CD14-positive monocyte (primary cell): ENCODE data around the gene GRM5. TPM values are rescaled to one million over a fixed set of nuclear protein-coding genes. Genes with fewer than 3 reads are reported as not detected.

Experiments
- DNase-seq, 3 donors: peaks; one replicate each; pipeline ENCODE4 v3.0.0-alpha.2; 2011 to 2022
- H2AFZ ChIP-seq: 2 replicates; pipeline ENCODE4 v1.6.0; 2012; ENCODE audit warnings: mild to moderate bottlenecking, low read depth, low read length, inconsistent platforms; ENCODE audit not compliant: insufficient read depth, poor library complexity, severe bottlenecking
- H3K27ac ChIP-seq, 2 donors: 1 replicate in 1 of 2; 2 replicates in 1 of 2; pipeline ENCODE4 v1.5.1; 2012 to 2013; ENCODE audit warnings: low read length in 2 of 2, control low read depth in 1 of 2, inconsistent platforms in 1 of 2, low read depth in 1 of 2, mild to moderate bottlenecking in 1 of 2
- H3K27me3 ChIP-seq, 2 donors: one replicate each; pipeline versions ENCODE4 v1.6.0 to v1.6.1; 2011 to 2013; ENCODE audit warnings: low read length in 2 of 2; ENCODE audit not compliant: control insufficient read depth in 2 of 2, insufficient read depth in 2 of 2
- H3K36me3 ChIP-seq, 2 donors: replicated peaks in 1 of 2; 1 replicate in 1 of 2; 2 replicates in 1 of 2; pipeline versions ENCODE4 v1.5.1 to v1.6.1; 2012 to 2013; ENCODE audit warnings: low read length in 2 of 2, control low read depth in 1 of 2, inconsistent platforms in 1 of 2, mild to moderate bottlenecking in 1 of 2; ENCODE audit not compliant: insufficient read depth in 2 of 2, control insufficient read depth in 1 of 2
- H3K4me1 ChIP-seq, 2 donors: 1 replicate in 1 of 2; 2 replicates in 1 of 2; pipeline versions ENCODE4 v1.5.1 to v1.6.1; 2012 to 2013; ENCODE audit warnings: low read length in 2 of 2, control low read depth in 1 of 2, inconsistent platforms in 1 of 2, mild to moderate bottlenecking in 1 of 2, moderate library complexity in 1 of 2; ENCODE audit not compliant: insufficient read depth in 2 of 2, control insufficient read depth in 1 of 2
- H3K4me2 ChIP-seq: replicated peaks from 2 replicates; pipeline ENCODE3; 2012; ENCODE audit warnings: low read length, moderate library complexity, mild to moderate bottlenecking; ENCODE audit not compliant: poor library complexity, severe bottlenecking; ENCODE audit errors: extremely low read depth
- H3K4me3 ChIP-seq, 3 experiments: fragments of 200-600 bp in 1 of 3; sonication (generic) in 1 of 3; replicated peaks in 1 of 3; 1 replicate in 2 of 3; 2 replicates in 1 of 3; pipeline ENCODE4 v1.5.1; 2011 to 2013; ENCODE audit warnings: low read length in 3 of 3, mild to moderate bottlenecking in 3 of 3, control low read depth in 2 of 3, low read depth in 2 of 3, inconsistent platforms in 1 of 3, moderate library complexity in 1 of 3
- H3K79me2 ChIP-seq: 2 replicates; pipeline ENCODE4 v1.6.0; 2012; ENCODE audit warnings: mild to moderate bottlenecking, control low read depth, inconsistent platforms, low read length, moderate library complexity; ENCODE audit not compliant: insufficient read depth
- H3K9ac ChIP-seq: 2 replicates; pipeline ENCODE4 v1.6.0; 2017; ENCODE audit warnings: low read length, mild to moderate bottlenecking; ENCODE audit not compliant: insufficient read depth, poor library complexity, severe bottlenecking
- H3K9me3 ChIP-seq, 2 donors: replicated peaks in 1 of 2; 1 replicate in 1 of 2; 2 replicates in 1 of 2; pipeline versions ENCODE4 v1.5.1 to v1.6.1; 2012 to 2013; ENCODE audit warnings: low read length in 2 of 2, control low read depth in 1 of 2; ENCODE audit not compliant: control insufficient read depth in 1 of 2, insufficient read depth in 1 of 2
- H4K20me1 ChIP-seq: 2 replicates; pipeline ENCODE4 v1.6.0; 2012; ENCODE audit warnings: mild to moderate bottlenecking, low read length, control low read depth, moderate library complexity; ENCODE audit not compliant: insufficient read depth
- H3K27ac Mint-ChIP-seq, 7 donors: one replicate each; pipeline ENCODE4 v1.8.0; 2020; ENCODE audit warnings: mild to moderate bottlenecking in 7 of 7, mixed read lengths in 7 of 7, moderate library complexity in 6 of 7, inconsistent platforms in 2 of 7
- H3K27me3 Mint-ChIP-seq, 3 donors: one replicate each; pipeline ENCODE4 v1.8.0; 2021 to 2022; ENCODE audit warnings: low read depth in 3 of 3, mild to moderate bottlenecking in 3 of 3, mixed read lengths in 3 of 3, moderate library complexity in 3 of 3, inconsistent platforms in 1 of 3
- H3K36me3 Mint-ChIP-seq, 2 donors: one replicate each; pipeline ENCODE4 v1.8.0; 2020; ENCODE audit warnings: mixed read lengths in 2 of 2, inconsistent platforms in 1 of 2, mild to moderate bottlenecking in 1 of 2
- H3K4me1 Mint-ChIP-seq: one replicate; pipeline ENCODE4 v1.8.0; 2020; ENCODE audit warnings: mild to moderate bottlenecking, mixed read lengths
- H3K4me3 Mint-ChIP-seq, 2 donors: one replicate each; pipeline ENCODE4 v1.8.0; 2020; ENCODE audit warnings: mild to moderate bottlenecking in 2 of 2, mixed read lengths in 2 of 2, moderate library complexity in 1 of 2
- H3K9me3 Mint-ChIP-seq, 7 donors: one replicate each; pipeline ENCODE4 v1.8.0; 2020 to 2022; ENCODE audit warnings: mixed read lengths in 7 of 7, mild to moderate bottlenecking in 6 of 7, moderate library complexity in 6 of 7, inconsistent platforms in 2 of 7
- CTCF ChIP-seq: fragments of 200-600 bp; IDR thresholded peaks from one replicate; pipeline ENCODE4 v1.8.0; 2022; ENCODE audit warnings: antibody characterized with exemption, mild to moderate bottlenecking
- WGBS: methylation state at CpG from one replicate; pipeline ENCODE4 v1.1.5; 2013; ENCODE audit warnings: missing lambda C conversion rate; ENCODE audit not compliant: insufficient coverage; 5-methylcytosine and 5-hydroxymethylcytosine counted together
- intact Hi-C, 2 donors: fragments of 100-400 bp; cut with micrococcal nuclease; formaldehyde crosslinking; loops; one replicate each; pipeline versions ENCODE4 v1.15.0 to v1.15.1; 2023
- polyA plus RNA-seq, 3 donors: library from polyadenylated mRNA; depleted of rRNA in 1 of 3; unstranded in 2 of 3; stranded (reverse) in 1 of 3; fragments of 300-500 nt in 2 of 3; fragments of >200 nt in 1 of 3; fragmentation: Illumina TruSeq in 2 of 3; gene quantifications; 1 replicate in 2 of 3; 2 replicates in 1 of 3; pipeline ENCODE4 v1.2.3, GENCODE V29; 2012 to 2021

The GRM5 gene
- polyA plus RNA-seq, 3 donors: not detected

GRCh38 chr11:88475991-88476418 is 589.8 kb downstream of the GRM5 start:
- H3K36me3 Mint-ChIP-seq: no peaks in the 10 kb centered on the region
- Histone ChIP-seq H3K4me2 (no peak overlapping the region), H3K36me3 (no peaks in the 10 kb centered on the region), H2AFZ (no peak overlapping the region), H3K9ac (no peak overlapping the region), H4K20me1 (no peaks in the 10 kb centered on the region), H3K9me3 (no peaks in the 10 kb centered on the region), H3K4me1 (peaks cover 6 to 10% of the 10 kb centered on the region in 2 donors), H3K4me3 (no peak overlapping the region), H3K27me3 (no peaks in the 10 kb centered on the region), H3K79me2 (no peaks in the 10 kb centered on the region), H3K27ac (no peak overlapping the region)
- WGBS: no CpG with 5 or more reads among the region's 1 CpG
- intact Hi-C loops: no loop called here
- H3K27me3 Mint-ChIP-seq: no peaks in the 10 kb centered on the region
- no peaks in the 10 kb centered on the region for H3K9me3 Mint-ChIP-seq
- no peak overlapping the region for H3K27ac Mint-ChIP-seq
- TF ChIP-seq CTCF: no peak
- no peak overlapping the region for H3K4me3 Mint-ChIP-seq
- H3K4me1 Mint-ChIP-seq: peaks cover 6% of the 10 kb centered on the region
- no peak for DNase-seq

- no peaks in the 10 kb centered on the region for H3K36me3 Mint-ChIP-seq
- H3K27ac Mint-ChIP-seq: peak overlapping the region in 3 of 7 donors; percentile 2 to 6 (median 2)
- peak; percentile 8 to 50 (median 27) for DNase-seq
Measured at GRCh38 chr11:88474655-88475054, 591.1 kb downstream of the GRM5 start.

More at GRCh38 chr11:88474655-88475054, 591.1 kb downstream of the GRM5 start:
- Histone ChIP-seq H3K27ac (no peak overlapping the region), H3K36me3 (no peaks in the 10 kb centered on the region), H2AFZ (no peak overlapping the region), H3K4me1 (peaks cover 6 to 10% of the 10 kb centered on the region in 2 donors), H3K27me3 (no peaks in the 10 kb centered on the region), H3K4me3 (no peak overlapping the region), H3K79me2 (no peaks in the 10 kb centered on the region), H3K9ac (no peak overlapping the region), H3K9me3 (no peaks in the 10 kb centered on the region), H4K20me1 (no peaks in the 10 kb centered on the region), H3K4me2 (no peak overlapping the region)
- Mint-ChIP-seq H3K4me1 (peaks cover 6% of the 10 kb centered on the region), H3K4me3 (no peak overlapping the region), H3K9me3 (no peaks in the 10 kb centered on the region), H3K27me3 (no peaks in the 10 kb centered on the region)
- intact Hi-C loops: no loop called here
- WGBS: 44% methylated on average over 2 of the region's 2 CpGs
- no peak for TF ChIP-seq CTCF
